Activated T-cell treated with anti-CD3 and anti-CD28 coated beads for 24 hours (primary cell): ENCODE measurements around the gene IRF7.

ENCODE experiments used
- DNase-seq: peaks from one replicate; pipeline ENCODE4 v3.0.0-alpha.2; 2020; ENCODE audit warnings: low read depth

The IRF7 gene

DNA sequence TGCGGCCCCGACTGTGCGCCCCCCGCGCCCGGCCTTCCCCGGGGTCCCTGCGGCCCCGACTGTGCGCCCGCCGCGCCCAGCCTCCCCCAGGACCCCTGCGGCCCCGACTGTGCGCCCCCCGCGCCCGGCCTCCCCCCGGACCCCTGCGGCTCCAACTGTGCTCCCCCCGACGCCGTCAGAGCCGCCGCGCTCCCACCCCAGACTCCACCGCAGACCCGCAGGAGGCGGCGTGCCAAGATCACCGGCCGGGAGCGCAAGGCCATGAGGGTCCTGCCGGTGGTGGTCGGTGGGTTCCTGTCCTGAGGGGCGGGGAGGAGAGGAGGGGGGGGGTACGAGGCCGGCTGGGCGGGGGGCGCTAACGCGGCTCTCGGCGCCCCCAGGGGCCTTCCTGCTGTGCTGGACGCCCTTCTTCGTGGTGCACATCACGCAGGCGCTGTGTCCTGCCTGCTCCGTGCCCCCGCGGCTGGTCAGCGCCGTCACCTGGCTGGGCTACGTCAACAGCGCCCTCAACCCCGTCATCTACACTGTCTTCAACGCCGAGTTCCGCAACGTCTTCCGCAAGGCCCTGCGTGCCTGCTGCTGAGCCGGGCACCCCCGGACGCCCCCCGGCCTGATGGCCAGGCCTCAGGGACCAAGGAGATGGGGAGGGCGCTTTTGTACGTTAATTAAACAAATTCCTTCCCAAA, 24.4 kb upstream of the IRF7 start:
- DNase-seq, result no peak

- no peak for DNase-seq
Measured at GRCh38 chr11:639332-639955, 23.7 kb upstream of the IRF7 start.

DNA sequence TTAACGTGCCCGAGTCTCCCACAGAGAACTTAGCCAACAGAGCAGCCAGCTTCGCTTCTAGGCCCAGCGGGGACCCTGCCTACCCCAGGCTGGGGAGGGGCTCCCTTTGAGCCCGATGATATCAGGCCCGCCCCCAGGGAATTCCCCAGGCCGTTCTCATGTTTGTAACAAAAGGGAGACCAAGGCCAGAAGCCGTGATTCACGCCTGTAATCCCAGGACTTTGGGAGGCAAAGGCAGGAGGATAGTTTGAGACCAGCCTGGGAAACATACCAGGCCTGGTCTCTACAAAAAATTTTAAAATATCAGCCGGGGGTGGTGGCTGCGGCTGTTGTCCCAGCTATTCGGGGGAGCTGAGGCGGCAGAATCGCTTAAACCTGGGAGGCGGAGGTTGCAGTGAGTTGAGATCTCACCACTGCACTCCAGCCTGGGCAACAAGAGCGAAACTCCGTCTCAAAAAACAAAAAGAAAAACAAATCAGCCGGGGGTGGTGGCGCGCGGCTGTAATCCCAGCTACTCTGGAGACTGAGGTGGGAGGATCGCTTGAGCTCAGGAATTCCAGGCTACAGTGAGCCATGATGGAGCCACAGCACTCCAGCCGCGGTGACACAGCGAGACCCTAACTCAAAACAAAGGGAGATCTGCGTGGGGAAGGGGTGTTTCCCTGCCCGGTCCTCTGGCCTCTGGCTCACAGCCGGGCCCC, 23.0 kb upstream of the IRF7 start:
- DNase-seq, result no peak

DNA sequence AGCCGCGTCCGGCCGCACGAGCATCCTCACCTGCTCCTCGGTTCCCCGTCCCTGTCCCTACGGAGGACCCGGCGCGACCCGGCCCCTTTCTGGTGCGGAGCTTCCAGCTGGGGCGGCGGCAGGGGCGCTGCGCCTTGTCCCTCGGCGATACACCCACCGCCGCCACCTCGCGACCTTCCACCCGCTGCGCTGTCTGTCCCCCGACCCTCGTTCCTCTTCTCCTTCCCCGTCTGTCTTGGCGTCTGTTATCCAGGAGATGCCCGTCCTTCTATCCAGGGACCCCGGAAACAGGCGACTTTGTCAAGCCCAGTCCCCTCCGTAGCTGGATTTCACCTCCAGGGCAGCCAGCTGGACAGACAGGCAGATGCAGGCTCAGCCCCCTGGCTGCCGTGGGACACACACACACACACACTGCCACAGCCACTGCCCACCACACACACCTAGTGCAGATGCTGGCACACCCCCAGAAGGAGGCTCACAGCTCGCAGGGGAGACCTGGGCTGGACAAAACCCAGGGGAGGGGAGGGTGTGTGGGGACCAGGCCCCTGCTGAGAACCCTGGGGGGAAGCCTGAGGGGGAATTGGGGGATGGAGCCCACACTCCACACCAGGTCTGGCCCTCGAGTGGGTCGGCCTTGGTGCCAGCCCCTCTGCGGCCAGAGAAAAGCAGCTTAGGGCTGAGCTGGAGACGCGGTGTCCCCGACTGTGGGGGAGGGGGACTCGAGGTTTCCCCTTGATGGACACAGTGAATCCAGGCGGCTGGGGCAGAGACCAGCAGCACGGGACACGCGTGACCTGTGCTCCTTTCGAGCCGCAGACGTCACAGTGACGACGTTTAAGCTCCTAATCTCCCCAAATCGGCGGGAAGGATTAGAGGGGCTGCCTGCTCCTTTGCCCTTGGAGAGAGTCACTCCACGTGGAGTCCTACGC, 22.1 kb upstream of the IRF7 start:
- DNase-seq, result no peak

DNA sequence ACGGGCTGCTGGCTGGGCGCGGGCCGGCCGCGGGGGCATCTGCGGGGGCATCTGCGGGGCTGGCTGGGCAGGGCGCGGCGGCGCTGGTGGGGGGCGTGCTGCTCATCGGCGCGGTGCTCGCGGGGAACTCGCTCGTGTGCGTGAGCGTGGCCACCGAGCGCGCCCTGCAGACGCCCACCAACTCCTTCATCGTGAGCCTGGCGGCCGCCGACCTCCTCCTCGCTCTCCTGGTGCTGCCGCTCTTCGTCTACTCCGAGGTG, 21.5 kb upstream of the IRF7 start:
- no peak for DNase-seq

DNA sequence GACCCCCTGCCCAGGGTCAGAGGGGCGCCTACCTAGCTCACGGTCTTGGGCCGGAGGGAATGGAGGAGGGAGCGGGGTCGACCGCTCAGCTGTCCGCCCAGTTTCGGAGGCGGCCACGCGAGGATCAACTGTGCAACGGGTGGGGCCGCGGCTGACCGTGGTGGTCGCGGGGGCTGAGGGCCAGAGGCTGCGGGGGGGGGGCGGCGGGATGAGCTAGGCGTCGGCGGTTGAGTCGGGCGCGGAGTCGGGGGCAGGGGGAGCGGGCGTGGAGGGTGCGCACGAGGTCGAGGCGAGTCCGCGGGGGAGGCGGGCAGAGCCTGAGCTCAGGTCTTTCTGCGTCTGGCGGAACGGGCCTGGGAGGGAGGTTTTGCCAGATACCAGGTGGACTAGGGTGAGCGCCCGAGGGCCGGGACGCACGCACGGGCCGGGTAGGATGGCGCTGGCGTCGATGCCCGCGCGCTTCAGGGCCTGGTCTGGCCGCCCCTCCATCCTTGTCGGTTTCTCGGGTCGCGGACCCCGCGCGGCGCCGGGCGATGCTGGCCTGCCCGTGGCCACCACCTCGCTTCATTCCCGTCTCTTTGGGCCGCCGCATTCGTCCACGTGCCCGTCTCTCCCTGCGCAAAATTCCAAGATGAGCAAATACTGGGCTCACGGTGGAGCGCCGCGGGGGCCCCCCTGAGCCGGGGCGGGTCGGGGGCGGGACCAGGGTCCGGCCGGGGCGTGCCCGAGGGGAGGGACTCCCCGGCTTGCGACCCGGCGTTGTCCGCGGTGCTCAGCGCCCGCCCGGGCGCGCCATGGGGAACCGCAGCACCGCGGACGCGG, 21.0 kb upstream of the IRF7 start, which contains the start of gene DRD4:
DRD4 (plus strand) TSS at position 759 of the 822 bp plus-strand sequence; CDS start at position 795, 36 bp downstream.
- DNase-seq, result no peak

DNA sequence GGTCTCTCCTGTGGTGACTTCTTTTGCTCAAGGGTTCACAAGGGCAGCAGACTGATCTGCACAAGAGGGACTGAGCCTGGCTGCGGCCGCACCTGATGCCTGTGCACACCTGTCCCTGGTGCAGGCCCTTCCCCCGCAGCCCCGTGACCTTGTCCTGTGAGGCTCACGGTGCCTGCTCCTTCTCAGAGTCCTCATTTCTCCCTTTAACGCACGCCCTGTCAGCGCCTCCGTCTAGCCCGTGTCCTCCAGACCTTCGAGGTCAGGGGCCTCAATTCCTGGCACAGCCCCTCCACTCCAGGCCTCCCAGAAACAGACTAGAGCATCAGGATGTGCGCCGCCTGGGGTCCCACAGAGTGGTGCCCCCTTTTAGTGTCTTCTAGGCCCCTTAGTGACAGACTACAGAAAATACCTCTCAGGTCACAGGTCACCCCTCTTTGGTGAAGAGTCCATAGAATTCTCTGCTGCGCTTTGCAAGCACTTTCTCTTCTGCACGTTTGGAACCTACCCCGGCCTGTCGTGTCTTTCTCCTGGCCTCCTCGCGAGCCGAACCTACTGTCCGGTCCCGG, 20.3 kb upstream of the IRF7 start:
- no peak for DNase-seq

- DNase-seq, result no peak
Measured at GRCh38 chr11:630871-631270, 15.1 kb upstream of the IRF7 start.

DNA sequence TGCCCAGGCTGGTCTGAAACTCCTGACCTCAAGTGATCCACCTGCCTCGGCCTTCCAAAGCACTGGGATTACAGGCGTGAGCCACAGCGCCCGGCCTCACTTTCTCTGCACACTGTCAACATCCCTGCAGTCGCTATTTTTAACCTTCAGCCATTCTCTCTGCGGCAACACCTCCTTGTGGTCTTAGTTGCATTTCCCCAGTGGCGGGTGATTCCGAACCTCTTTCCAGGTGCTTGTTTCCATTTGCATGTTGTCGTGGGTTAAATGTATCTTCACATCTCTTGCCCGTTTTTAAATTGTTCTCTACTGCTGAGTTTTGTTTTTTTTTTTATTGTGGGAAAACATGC, 13.5 kb upstream of the IRF7 start:
- no peak for DNase-seq

- no peak for DNase-seq
Measured at GRCh38 chr11:628056-628455, 12.3 kb upstream of the IRF7 start.

DNA sequence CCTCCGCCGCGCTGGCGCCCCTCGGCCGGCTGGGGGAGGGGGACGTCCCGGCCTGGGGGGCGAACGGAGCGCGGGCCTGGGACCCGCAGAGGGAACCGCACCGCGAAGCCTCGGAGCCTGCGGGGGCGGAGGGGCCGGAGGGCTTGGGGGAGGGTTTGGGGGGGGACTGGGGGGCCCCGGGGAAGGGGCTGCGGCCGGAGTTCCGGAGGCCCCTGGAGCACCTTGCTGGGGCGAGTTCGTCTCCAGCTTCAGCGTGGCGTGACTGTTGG, 11.5 kb upstream of the IRF7 start:
- no peak for DNase-seq

GRCh38 chr11:626475-627307, 10.9 kb upstream of the IRF7 start, which contains the start of gene SCT:
SCT (minus strand) TSS chr11:627181; CDS start chr11:627143, 38 bp downstream.
- DNase-seq, result no peak

GRCh38 chr11:625636-626268, 10.0 kb upstream of the IRF7 start:
- DNase-seq, result no peak

DNA sequence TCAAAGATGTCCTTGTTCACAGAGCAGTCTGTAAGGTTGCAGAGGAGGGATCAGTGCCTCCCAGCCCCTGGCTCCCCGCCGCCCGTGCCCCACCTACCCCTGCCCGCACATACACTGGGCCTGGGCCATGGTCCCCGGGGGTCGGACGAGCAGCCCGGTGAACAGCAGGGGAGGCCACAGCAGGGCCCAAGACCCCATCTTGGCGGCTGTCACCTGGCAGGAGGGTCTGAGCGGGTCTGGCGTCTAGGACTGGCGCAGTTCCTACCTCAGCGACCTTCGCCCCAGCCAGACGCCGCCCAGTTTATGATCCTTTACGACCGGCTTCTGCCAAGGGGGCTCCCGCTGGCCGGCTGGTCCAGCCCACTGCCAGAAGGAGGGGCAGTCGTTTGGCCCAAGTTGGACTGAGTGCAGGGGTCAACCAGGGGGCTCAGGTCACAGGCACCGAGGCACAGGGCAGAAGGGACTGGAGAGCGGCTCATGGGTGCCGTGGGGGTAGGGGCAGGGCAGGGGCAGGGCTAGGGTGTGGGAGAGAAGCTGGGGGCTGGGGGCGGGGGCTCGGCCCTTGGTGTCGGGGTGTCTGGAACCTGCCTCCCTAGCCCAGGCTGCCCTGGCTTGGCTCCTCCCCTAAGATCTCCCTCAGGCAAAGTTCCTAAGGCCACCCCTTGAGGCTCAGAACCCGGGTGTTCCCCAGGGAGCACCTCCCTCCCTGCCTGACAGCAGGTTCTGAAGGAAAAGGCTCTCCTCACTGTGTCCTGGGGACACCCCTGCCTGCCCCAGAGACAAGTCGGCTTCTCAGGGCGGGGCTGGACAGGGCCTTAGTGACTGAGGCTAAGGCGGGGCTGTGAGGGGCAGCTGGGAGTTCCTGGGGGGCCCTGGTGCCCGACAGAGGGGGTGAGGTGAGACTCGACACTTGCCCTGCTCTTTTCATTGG, 9.2 kb upstream of the IRF7 start, which contains the start of gene CDHR5:
CDHR5 (minus strand) TSS at position 251 of the 931 bp plus-strand sequence; CDS start at position 198, 53 bp downstream.
- DNase-seq, result no peak

- no peak for DNase-seq
Measured at GRCh38 chr11:623999-624704, 8.4 kb upstream of the IRF7 start.

DNA sequence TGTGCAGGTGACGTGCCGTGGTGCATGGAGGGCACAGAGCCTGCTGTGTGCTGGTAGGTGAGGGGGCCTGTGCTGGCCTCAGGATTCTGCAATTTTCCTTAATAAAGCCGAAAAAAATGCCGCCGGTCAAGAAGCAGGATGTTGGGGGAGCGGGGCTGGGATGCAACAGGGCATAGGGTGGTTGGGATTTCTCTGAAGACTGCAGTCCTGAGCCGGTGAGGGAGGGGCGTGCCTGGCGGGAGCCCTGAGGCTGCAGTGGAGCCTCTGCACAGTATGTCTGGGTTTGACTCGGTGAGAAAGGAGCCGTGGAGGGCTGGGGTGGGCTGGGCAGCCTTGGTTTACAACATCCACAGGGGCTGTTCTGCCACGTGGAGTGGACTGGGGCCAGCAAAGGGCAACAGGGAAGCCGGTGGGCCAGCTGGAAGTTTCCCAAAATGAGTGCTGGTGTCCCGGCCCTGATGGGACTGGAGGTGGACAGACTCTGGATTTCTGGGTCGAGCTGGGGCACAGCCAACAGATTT, 7.7 kb upstream of the IRF7 start:
- DNase-seq, result no peak

- DNase-seq, result no peak
Measured at GRCh38 chr11:621838-622237, 6.1 kb upstream of the IRF7 start.
